ENCODE results near the gene PGR.

DNA sequence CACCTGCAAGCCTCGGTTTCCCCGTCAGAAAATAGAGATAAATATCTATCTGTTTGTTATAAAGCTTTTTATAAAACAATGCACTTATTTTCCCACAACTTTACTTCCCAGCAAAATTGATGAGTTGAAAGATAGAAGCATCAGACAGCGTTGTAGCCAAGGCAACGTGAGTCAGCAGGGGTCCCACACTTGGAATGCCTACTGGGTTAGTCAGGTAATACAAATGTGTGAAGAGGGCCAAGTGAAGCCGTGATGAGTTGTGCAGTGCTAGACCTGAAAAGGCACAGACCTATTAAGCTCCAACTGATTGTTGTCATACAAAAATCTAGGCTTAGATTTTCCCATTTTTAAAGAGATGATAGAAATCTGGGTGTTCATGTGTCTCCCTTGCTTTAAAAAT, 118.7 kb downstream of the PGR start:
- TF ChIP-seq CTCF (IDR thresholded peaks at IDR 0.05) (no peak), POLR2A (IDR thresholded peaks at IDR 0.05) (no peak)

Data from body of pancreas (tissue), 4 donors.